Left lung (tissue), 10 donors: ENCODE measurements around the gene ROR2. TPM values are rescaled to one million over a fixed set of nuclear protein-coding genes. Genes with fewer than 3 reads are reported as not detected.
A peak's percentile ranks its signal among the peaks of the same experiment; 100 is the strongest.

Experiments
- ATAC-seq: fragments of 200-7000 bp; cut with Tn5 transposase; one replicate; pipeline ENCODE4 v1.9.1; 2020; ENCODE audit warnings: moderate library complexity
- DNase-seq, 4 donors: peaks; one replicate each; pipeline ENCODE4 v3.0.0-alpha.2; 2013 to 2020
- H3K27ac ChIP-seq, 2 donors: fragments of 200-600 bp; sonication (generic) in 1 of 2; one replicate each; pipeline versions ENCODE4 v1.5.0 to v1.8.0; 2020 to 2021
- H3K27me3 ChIP-seq, 2 donors: fragments of 200-600 bp; sonication (generic) in 1 of 2; one replicate each; pipeline versions ENCODE4 v1.5.0 to v1.8.0; 2020 to 2021
- H3K36me3 ChIP-seq, 2 donors: fragments of 200-600 bp; sonication (generic) in 1 of 2; one replicate each; pipeline versions ENCODE4 v1.5.0 to v1.8.0; 2020 to 2021
- H3K4me1 ChIP-seq, 2 donors: fragments of 200-600 bp; one replicate each; pipeline ENCODE4 v1.8.0; 2021
- H3K4me3 ChIP-seq, 2 donors: fragments of 200-600 bp; sonication (generic) in 1 of 2; one replicate each; pipeline versions ENCODE4 v1.5.0 to v1.8.0; 2020 to 2021; ENCODE audit warnings: mild to moderate bottlenecking in 1 of 2
- H3K9me3 ChIP-seq, 2 donors: fragments of 200-600 bp; sonication (generic) in 1 of 2; one replicate each; pipeline versions ENCODE4 v1.5.0 to v1.8.0; 2020 to 2021
- intact Hi-C, 2 donors: fragments of 100-400 bp; cut with DNase I; formaldehyde crosslinking; loops; one replicate each; pipeline versions ENCODE4 v1.11.2 to v1.14.2; 2022
- polyA plus RNA-seq, 6 donors: library from polyadenylated mRNA; unstranded; fragments of 120-200 nt; gene quantifications; one replicate each; pipeline ENCODE4 v1.2.1, GENCODE V29; 2013; ENCODE audit not compliant: insufficient read length in 6 of 6
- total RNA-seq, 2 donors: library from RNA; stranded (reverse); fragmentation: NEBNext Ultra II Directional; extraction: Animal tissue kit (Norgen Biotek cat#: 25700); gene quantifications; one replicate each; pipeline ENCODE4 v1.2.1, GENCODE V29; 2021
- TF ChIP-seq, protein P1 (sequence below), 2 donors: fragments of 200-600 bp; sonication (generic) in 1 of 2; IDR thresholded peaks; one replicate each; pipeline versions ENCODE4 v1.5.0 to v1.8.0; 2021; ENCODE audit warnings: antibody characterized with exemption in 2 of 2
- donor health status: DM: no; HTN: yes; CAD: no.
- donor health status: DM: no; HTN: no; CAD: no.

The ROR2 gene
- total and polyA plus RNA-seq, 8 donors = 11.5 to 36.5 (median 29.7) TPM

DNA sequence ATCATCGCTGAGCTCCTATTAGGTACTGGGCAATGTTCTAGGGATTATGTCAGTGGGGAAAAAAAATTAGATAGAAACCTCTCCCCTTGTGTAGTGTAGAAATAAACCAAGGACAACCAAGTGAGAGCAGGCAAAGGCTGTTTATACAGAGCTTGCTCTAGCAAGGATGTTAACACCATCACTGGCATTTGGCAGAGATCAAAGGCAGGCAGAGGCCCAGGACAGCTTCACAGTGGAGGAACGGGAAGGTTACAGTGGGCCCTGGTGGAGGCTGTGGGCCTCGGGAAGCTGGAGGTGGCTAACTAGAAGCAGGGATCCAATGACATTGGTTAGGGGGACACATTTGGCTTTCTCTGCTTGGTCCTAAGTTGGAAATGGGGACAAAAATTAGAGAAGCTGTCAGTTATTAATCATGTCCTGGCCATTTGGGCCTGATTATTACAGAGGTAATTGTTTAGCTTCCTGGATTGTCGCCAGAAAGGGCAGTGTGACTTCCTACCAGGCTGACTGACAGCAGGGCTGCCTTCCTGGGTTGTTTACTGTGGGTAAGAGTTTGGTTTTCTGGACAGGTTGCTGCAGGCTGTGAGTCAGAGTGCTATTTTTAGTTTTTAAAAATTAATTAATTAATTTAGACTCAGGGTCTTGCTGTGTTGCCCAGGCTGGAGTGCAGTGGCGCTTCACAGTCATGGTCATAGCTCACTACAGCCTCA lies 259.3 kb downstream of the ROR2 start:
- Histone ChIP-seq H3K36me3 (no peaks in the 10 kb centered on the region), H3K27ac (no peak overlapping the region), H3K4me1 (no peaks in the 10 kb centered on the region), H3K9me3 (no peaks in the 10 kb centered on the region), H3K27me3 (no peaks in the 10 kb centered on the region), H3K4me3 (no peak overlapping the region)
- TF ChIP-seq, protein P1, sequence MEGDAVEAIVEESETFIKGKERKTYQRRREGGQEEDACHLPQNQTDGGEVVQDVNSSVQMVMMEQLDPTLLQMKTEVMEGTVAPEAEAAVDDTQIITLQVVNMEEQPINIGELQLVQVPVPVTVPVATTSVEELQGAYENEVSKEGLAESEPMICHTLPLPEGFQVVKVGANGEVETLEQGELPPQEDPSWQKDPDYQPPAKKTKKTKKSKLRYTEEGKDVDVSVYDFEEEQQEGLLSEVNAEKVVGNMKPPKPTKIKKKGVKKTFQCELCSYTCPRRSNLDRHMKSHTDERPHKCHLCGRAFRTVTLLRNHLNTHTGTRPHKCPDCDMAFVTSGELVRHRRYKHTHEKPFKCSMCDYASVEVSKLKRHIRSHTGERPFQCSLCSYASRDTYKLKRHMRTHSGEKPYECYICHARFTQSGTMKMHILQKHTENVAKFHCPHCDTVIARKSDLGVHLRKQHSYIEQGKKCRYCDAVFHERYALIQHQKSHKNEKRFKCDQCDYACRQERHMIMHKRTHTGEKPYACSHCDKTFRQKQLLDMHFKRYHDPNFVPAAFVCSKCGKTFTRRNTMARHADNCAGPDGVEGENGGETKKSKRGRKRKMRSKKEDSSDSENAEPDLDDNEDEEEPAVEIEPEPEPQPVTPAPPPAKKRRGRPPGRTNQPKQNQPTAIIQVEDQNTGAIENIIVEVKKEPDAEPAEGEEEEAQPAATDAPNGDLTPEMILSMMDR (IDR thresholded peaks at IDR 0.05) = no peak
- intact Hi-C loops = no loop called here
- no peak for DNase-seq
- ATAC-seq = peak; percentile 27

DNA sequence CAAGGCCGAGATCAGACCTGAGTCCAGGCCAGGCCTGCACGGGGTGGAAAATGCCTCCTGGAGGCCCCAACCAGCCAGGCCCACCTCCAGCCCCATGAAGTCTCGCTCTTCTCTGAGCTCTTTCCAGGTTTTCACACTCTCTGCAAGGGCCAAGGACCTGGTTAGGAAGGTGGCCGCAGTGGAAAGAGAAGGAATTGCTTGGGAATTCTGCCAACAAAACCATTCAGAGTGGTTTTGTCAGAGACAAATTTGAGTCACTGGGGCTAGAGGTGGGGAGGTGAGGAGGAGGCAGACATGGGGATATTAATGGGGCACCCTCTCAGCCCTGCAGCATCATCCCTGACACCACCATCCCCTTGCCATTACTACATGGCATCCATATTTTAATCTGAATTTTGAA lies 261.0 kb downstream of the ROR2 start:
- no peak overlapping the region for H3K4me3 ChIP-seq
- H3K36me3 ChIP-seq = no peaks in the 10 kb centered on the region
- no peaks in the 10 kb centered on the region for H3K4me1 ChIP-seq
- ATAC-seq = no peak
- no peaks in the 10 kb centered on the region for H3K27me3 ChIP-seq
- no peak overlapping the region for H3K27ac ChIP-seq
- no peak for DNase-seq
- no peaks in the 10 kb centered on the region for H3K9me3 ChIP-seq
- intact Hi-C loops = no loop called here
- TF ChIP-seq, protein P1 (IDR thresholded peaks at IDR 0.05) = no peak

DNA sequence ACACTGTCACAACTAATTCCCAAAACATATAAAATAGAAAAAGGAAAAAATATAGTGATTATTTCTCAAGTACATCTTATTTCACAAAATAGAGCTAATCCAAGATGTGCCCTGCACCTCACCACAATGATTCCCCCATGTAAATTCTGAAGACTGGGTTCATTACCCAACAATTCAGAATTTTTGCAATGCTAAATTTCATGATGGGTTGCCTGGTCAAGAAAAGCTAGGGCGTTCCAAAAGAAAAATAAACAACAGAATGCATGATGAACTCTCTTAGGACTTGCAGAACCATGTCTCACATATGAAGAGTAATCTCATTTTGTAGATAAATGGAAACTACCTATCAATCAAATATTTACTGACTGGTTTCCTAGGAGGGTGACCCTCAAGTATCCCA lies 266.8 kb downstream of the ROR2 start:
- Histone ChIP-seq H3K4me1 (peaks cover 0 to 8% of the 10 kb centered on the region in 2 donors), H3K36me3 (no peaks in the 10 kb centered on the region), H3K27me3 (peaks cover 0 to 15% of the 10 kb centered on the region in 2 donors), H3K9me3 (no peaks in the 10 kb centered on the region), H3K27ac (no peak overlapping the region), H3K4me3 (no peak overlapping the region)
- TF ChIP-seq, protein P1 (IDR thresholded peaks at IDR 0.05) = no peak
- no peak for DNase-seq
- intact Hi-C loops = no loop called here
- ATAC-seq = no peak

DNA sequence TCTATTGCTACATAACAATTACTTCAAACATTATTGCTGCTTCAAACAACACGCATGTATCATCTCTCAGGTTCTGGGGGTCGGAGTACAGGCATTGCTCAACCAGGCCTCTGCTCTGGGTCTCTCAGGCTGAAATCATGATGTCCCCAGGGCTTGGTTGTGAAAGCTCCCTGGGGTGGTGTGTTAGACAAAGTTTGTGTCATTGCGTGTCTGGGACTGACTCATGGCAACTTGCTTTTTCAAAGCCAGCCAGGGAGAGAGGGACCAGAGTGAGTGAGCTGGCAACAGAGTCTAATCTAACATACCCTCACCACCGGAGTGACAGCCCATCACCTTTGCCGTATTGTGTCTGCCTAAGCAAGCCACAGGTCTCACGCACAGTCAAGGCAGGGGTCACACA lies 267.2 kb downstream of the ROR2 start:
- TF ChIP-seq, protein P1 (IDR thresholded peaks at IDR 0.05) = no peak
- Histone ChIP-seq H3K4me3 (no peak overlapping the region), H3K27ac (no peak overlapping the region), H3K36me3 (no peaks in the 10 kb centered on the region), H3K27me3 (peaks cover 0 to 15% of the 10 kb centered on the region in 2 donors), H3K4me1 (peaks cover 0 to 8% of the 10 kb centered on the region in 2 donors), H3K9me3 (no peaks in the 10 kb centered on the region)
- ATAC-seq (no peak), DNase-seq (no peak)
- intact Hi-C loops = no loop called here

DNA sequence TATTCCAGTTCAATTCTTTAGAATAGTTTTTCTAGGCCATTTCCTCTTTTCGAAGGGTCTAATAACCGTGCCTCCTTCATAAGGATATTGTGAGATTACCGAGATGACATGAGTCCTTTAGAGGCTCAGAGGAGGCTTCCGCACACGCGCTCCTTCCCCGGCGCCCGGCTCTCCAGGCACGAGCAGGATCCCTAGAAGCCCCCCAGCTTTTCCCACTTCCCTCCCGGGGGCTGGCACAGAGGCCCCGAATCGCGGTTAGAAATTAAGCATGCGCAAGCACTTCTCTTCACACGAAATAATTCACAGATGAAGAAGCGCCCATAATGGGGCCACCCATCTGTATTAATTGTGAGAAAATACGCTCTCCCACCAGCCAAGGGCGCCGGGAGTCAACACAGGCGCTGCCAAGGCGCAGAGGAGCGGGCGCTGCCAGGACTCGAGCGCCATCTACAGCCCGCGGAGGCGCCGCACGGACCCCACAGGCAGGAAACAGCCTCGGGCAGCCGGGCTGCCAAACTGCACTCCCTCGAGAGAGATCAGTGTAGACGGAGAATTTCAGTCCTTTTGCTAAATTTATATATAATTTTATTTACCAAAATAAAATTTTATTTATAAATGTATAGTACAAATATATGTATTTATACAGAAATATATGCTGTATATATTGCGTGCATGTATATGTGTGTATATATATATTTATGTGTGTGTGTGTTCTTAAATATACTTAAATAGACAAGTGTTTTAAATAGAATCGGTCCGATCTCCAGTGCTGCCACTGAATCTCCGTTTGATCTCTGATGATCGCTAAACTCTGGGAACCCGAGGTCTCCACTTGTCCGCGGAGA lies 268.3 kb downstream of the ROR2 start:
- DNase-seq (peak; percentile 67 to 95 (median 84)), ATAC-seq (peak; percentile 100)
- no peaks in the 10 kb centered on the region for H3K36me3 ChIP-seq
- intact Hi-C loops = no loop called here
- H3K27ac ChIP-seq = no peak overlapping the region
- H3K27me3 ChIP-seq = peaks cover 0 to 15% of the 10 kb centered on the region in 2 donors
- no peak overlapping the region for H3K4me3 ChIP-seq
- no peaks in the 10 kb centered on the region for H3K9me3 ChIP-seq
- TF ChIP-seq, protein P1 (IDR thresholded peaks at IDR 0.05) = peak; percentile 84 to 97
- peaks cover 0 to 8% of the 10 kb centered on the region in 2 donors for H3K4me1 ChIP-seq
